H9 (cell line): Measurements from ENCODE around the gene RPS6KA4. TPM values are rescaled to one million over a fixed set of nuclear protein-coding genes. Genes with fewer than 3 reads are reported as not detected.
A peak's percentile ranks its signal among the peaks of the same experiment; 100 is the strongest.

Experiments used
- DNase-seq: peaks from one replicate; pipeline ENCODE4 v3.0.0-alpha.2; 2017
- H2AFZ ChIP-seq: one replicate; pipeline ENCODE4 v1.6.1; 2013; ENCODE audit warnings: mild to moderate bottlenecking, low read length, control low read depth, moderate library complexity
- H2AK5ac ChIP-seq: 2 replicates; pipeline ENCODE4 v1.6.1; 2013; ENCODE audit warnings: low read length, control low read depth, mixed read lengths; ENCODE audit not compliant: insufficient read length
- H2BK120ac ChIP-seq: one replicate; pipeline ENCODE4 v1.6.1; 2013; ENCODE audit warnings: low read depth, mild to moderate bottlenecking, low read length, control low read depth, inconsistent platforms; ENCODE audit not compliant: poor library complexity, severe bottlenecking
- H2BK12ac ChIP-seq: 2 replicates; pipeline ENCODE4 v1.6.1; 2013; ENCODE audit warnings: low read length, control low read depth, mixed read lengths, low read depth; ENCODE audit not compliant: insufficient read length
- H2BK15ac ChIP-seq: 2 replicates; pipeline ENCODE4 v1.6.1; 2013; ENCODE audit warnings: low read depth, low read length, control low read depth
- H2BK20ac ChIP-seq: one replicate; pipeline ENCODE4 v1.6.1; 2013; ENCODE audit warnings: low read depth, mild to moderate bottlenecking, low read length, control low read depth, inconsistent platforms; ENCODE audit not compliant: poor library complexity, severe bottlenecking
- H2BK5ac ChIP-seq: 2 replicates; pipeline ENCODE4 v1.6.1; 2013; ENCODE audit warnings: low read length, control low read depth, mixed read lengths; ENCODE audit not compliant: insufficient read length
- H3K14ac ChIP-seq: 2 replicates; pipeline ENCODE4 v1.6.1; 2013; ENCODE audit warnings: low read length, control low read depth; ENCODE audit not compliant: insufficient read depth
- H3K18ac ChIP-seq: 2 replicates; pipeline ENCODE4 v1.6.1; 2013; ENCODE audit warnings: low read depth, mild to moderate bottlenecking, mixed read lengths, low read length, control low read depth; ENCODE audit not compliant: insufficient read length
- H3K23ac ChIP-seq: 2 replicates; pipeline ENCODE4 v1.6.1; 2013; ENCODE audit warnings: low read length, control low read depth, mixed read lengths, low read depth; ENCODE audit not compliant: insufficient read length
- H3K23me2 ChIP-seq: 2 replicates; pipeline ENCODE4 v1.6.1; 2013; ENCODE audit warnings: low read depth, mild to moderate bottlenecking, mixed read lengths, low read length, control low read depth; ENCODE audit not compliant: insufficient read length, poor library complexity, severe bottlenecking
- H3K27ac ChIP-seq: 2 replicates; pipeline ENCODE4 v1.5.1; 2013; ENCODE audit warnings: low read length, control low read depth, mixed read lengths, low read depth; ENCODE audit not compliant: insufficient read length
- H3K27me3 ChIP-seq: 2 replicates; pipeline ENCODE4 v1.6.1; 2013; ENCODE audit warnings: low read length, control low read depth, inconsistent platforms; ENCODE audit not compliant: insufficient read depth
- H3K4ac ChIP-seq: 2 replicates; pipeline ENCODE4 v1.6.1; 2013; ENCODE audit warnings: low read depth, mild to moderate bottlenecking, control low read depth, inconsistent platforms, low read length, moderate library complexity
- H3K4me1 ChIP-seq: 2 replicates; pipeline ENCODE4 v1.6.1; 2013; ENCODE audit warnings: low read length, control low read depth, inconsistent platforms; ENCODE audit not compliant: insufficient read depth
- H3K4me2 ChIP-seq: 2 replicates; pipeline ENCODE4 v1.6.1; 2013; ENCODE audit warnings: low read length, control low read depth, mixed read lengths; ENCODE audit not compliant: insufficient read length, insufficient read depth
- H3K56ac ChIP-seq: 2 replicates; pipeline ENCODE4 v1.6.1; 2013; ENCODE audit warnings: low read depth, mild to moderate bottlenecking, mixed read lengths, low read length, control low read depth; ENCODE audit not compliant: insufficient read length
- H3K79me1 ChIP-seq: 2 replicates; pipeline ENCODE4 v1.6.1; 2013; ENCODE audit warnings: low read depth, mild to moderate bottlenecking, moderate library complexity, low read length, control low read depth, inconsistent platforms; ENCODE audit not compliant: insufficient read depth, poor library complexity, severe bottlenecking
- H3K79me2 ChIP-seq: 2 replicates; pipeline ENCODE4 v1.6.1; 2013; ENCODE audit warnings: low read length, control low read depth, inconsistent platforms; ENCODE audit not compliant: insufficient read depth
- H3K9ac ChIP-seq: 2 replicates; pipeline ENCODE4 v1.6.1; 2013; ENCODE audit warnings: low read length, control low read depth, mixed read lengths; ENCODE audit not compliant: insufficient read length; ENCODE audit errors: extremely low read depth
- H3K9me3 ChIP-seq: one replicate; pipeline ENCODE4 v1.6.1; 2013; ENCODE audit warnings: low read depth, low read length, inconsistent platforms; ENCODE audit not compliant: control insufficient read depth
- H3T11ph ChIP-seq: one replicate; pipeline ENCODE4 v1.6.1; 2013; ENCODE audit warnings: mild to moderate bottlenecking, low read length, control low read depth, inconsistent platforms
- H4K20me1 ChIP-seq: one replicate; pipeline ENCODE4 v1.6.1; 2013; ENCODE audit not compliant: control insufficient read depth, insufficient read length, insufficient read depth
- H4K5ac ChIP-seq: 2 replicates; pipeline ENCODE4 v1.6.1; 2013; ENCODE audit warnings: low read depth, mild to moderate bottlenecking, mixed read lengths, low read length, control low read depth; ENCODE audit not compliant: insufficient read length
- H4K8ac ChIP-seq: replicated peaks from 2 replicates; pipeline ENCODE4 v1.6.1; 2013; ENCODE audit warnings: low read length, control low read depth, mixed read lengths, low read depth; ENCODE audit not compliant: insufficient read length
- H4K91ac ChIP-seq: 2 replicates; pipeline ENCODE4 v1.6.1; 2013; ENCODE audit warnings: low read depth, mild to moderate bottlenecking, moderate library complexity, mixed read lengths, low read length, control low read depth; ENCODE audit not compliant: insufficient read length
- H3K27ac Mint-ChIP-seq, 3 experiments: 2 replicates in 2 of 3; 3 replicates in 1 of 3; pipeline ENCODE4 v1.8.0; 2020 to 2021; ENCODE audit warnings: mixed read lengths in 3 of 3, mild to moderate bottlenecking in 1 of 3, moderate library complexity in 1 of 3
- H3K27me3 Mint-ChIP-seq: 2 replicates; pipeline ENCODE4 v1.8.0; 2021; ENCODE audit warnings: low read depth, mild to moderate bottlenecking, moderate library complexity, mixed read lengths
- H3K36me3 Mint-ChIP-seq, 3 experiments: 2 replicates in 2 of 3; 3 replicates in 1 of 3; pipeline ENCODE4 v1.8.0; 2020 to 2021; ENCODE audit warnings: low read depth in 3 of 3, mixed read lengths in 3 of 3; ENCODE audit not compliant: insufficient read depth in 1 of 3
- H3K4me1 Mint-ChIP-seq, 2 experiments: 2 replicates each; pipeline ENCODE4 v1.8.0; 2020; ENCODE audit warnings: mixed read lengths in 2 of 2
- H3K4me3 Mint-ChIP-seq, 2 experiments: 2 replicates in 1 of 2; 3 replicates in 1 of 2; pipeline ENCODE4 v1.8.0; 2020 to 2021; ENCODE audit warnings: mild to moderate bottlenecking in 2 of 2, mixed read lengths in 2 of 2, moderate library complexity in 1 of 2
- H3K9me3 Mint-ChIP-seq, 2 experiments: 2 replicates in 1 of 2; 3 replicates in 1 of 2; pipeline ENCODE4 v1.8.0; 2020; ENCODE audit warnings: mild to moderate bottlenecking in 2 of 2, mixed read lengths in 2 of 2, moderate library complexity in 1 of 2
- CTCF ChIP-seq: fragments of 200-600 bp; sonication (generic); conservative IDR thresholded peaks from 3 replicates; pipeline ENCODE4 v1.8.0; 2021; ENCODE audit warnings: antibody characterized with exemption, mild to moderate bottlenecking
- WGBS: extraction: QIAGEN DNeasy Blood & Tissue Kit; methylation state at CpG from one replicate; pipeline ENCODE4 v1.1.7; 2013; ENCODE audit warnings: missing lambda C conversion rate, low lambda C conversion rate, mixed read lengths; ENCODE audit not compliant: insufficient read length; ENCODE audit errors: extremely low coverage; 5-methylcytosine and 5-hydroxymethylcytosine counted together
- total RNA-seq: library from RNA; stranded (reverse); gene quantifications from 2 replicates; pipeline ENCODE4 v1.2.1, GENCODE V29; 2021

RPS6KA4 gene
- total RNA-seq, 1 experiment from 2014 or later, result 10.8 TPM

- Histone ChIP-seq H2AK5ac (no peak overlapping the region), H3K4me1 (peaks cover 2% of the 10 kb centered on the region; the same call in 1 of the 2 replicates)
Measured at GRCh38 chr11:64352995-64353714, 5.8 kb upstream of the RPS6KA4 start.

More at GRCh38 chr11:64352995-64353714, 5.8 kb upstream of the RPS6KA4 start:
- H3K4ac ChIP-seq, result no peak overlapping the region
- Mint-ChIP-seq H3K4me3 (no peak overlapping the region), H3K9me3 (no peaks in the 10 kb centered on the region), H3K27me3 (no peaks in the 10 kb centered on the region), H3K4me1 (peaks cover 16 to 30% of the 10 kb centered on the region in 2 experiments), H3K27ac (peak overlapping the region in 2 of 3 experiments; percentile 44; a peak in 1 of 7 replicates), H3K36me3 (no peaks in the 10 kb centered on the region; a peak in 1 of 7 replicates)
- no peak overlapping the region for H4K8ac ChIP-seq
- no peak overlapping the region for H3K56ac ChIP-seq
- no peak overlapping the region for H2AFZ ChIP-seq
- H2BK15ac ChIP-seq, result no peak overlapping the region
- no peak overlapping the region for H2BK12ac ChIP-seq
- H3K18ac ChIP-seq, result no peak overlapping the region
- H2BK5ac ChIP-seq, result no peak overlapping the region
- H3K79me2 ChIP-seq, result no peaks in the 10 kb centered on the region
- no peak overlapping the region for H3K23ac ChIP-seq
- H3K27ac ChIP-seq, result no peak overlapping the region
- H4K91ac ChIP-seq, result no peak overlapping the region
- no peaks in the 10 kb centered on the region for H3K79me1 ChIP-seq
- H3K9me3 ChIP-seq, result no peaks in the 10 kb centered on the region
- no peaks in the 10 kb centered on the region; the same call in 1 of the 2 replicates for H3K27me3 ChIP-seq
- no peak overlapping the region for H2BK20ac ChIP-seq
- no peaks in the 10 kb centered on the region for H3K23me2 ChIP-seq
- no peak for DNase-seq
- no CpG with 5 or more reads among the region's 34 CpGs for WGBS
- no peak overlapping the region for H3K4me2 ChIP-seq
- H2BK120ac ChIP-seq, result no peak overlapping the region
- H4K5ac ChIP-seq, result no peak overlapping the region
- no peak overlapping the region for H3K14ac ChIP-seq
- no peak overlapping the region for H3K9ac ChIP-seq
- no peak overlapping the region for H3T11ph ChIP-seq
- no peak for TF ChIP-seq CTCF
- no peaks in the 10 kb centered on the region for H4K20me1 ChIP-seq
